ENCODE data around the gene ABCC4.

DNA sequence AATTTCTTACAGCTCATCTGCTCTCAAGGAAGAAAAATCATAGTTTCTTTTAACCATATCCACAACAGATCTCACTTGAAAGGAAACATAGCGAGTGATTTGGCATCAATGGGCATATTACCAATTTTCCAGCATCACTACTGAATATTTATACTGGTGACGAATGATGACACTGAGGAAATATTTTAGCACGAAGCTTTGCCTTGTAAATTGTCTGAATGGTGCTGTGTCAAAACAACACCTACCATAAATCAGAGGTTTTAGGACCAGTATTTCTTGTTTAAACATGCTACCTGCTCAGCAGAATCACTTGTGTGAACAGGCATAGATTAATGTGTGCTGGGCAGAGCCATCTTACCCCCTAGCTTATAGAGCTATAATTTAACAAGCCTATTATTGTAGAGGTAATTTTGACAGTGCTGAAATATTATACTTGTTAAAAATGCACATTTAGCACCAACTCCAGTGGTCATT lies 146.8 kb downstream of the ABCC4 start:
- TF ChIP-seq POLR2AphosphoS5 (IDR thresholded peaks at IDR 0.05), result no peak
- TF ChIP-seq, protein P1, sequence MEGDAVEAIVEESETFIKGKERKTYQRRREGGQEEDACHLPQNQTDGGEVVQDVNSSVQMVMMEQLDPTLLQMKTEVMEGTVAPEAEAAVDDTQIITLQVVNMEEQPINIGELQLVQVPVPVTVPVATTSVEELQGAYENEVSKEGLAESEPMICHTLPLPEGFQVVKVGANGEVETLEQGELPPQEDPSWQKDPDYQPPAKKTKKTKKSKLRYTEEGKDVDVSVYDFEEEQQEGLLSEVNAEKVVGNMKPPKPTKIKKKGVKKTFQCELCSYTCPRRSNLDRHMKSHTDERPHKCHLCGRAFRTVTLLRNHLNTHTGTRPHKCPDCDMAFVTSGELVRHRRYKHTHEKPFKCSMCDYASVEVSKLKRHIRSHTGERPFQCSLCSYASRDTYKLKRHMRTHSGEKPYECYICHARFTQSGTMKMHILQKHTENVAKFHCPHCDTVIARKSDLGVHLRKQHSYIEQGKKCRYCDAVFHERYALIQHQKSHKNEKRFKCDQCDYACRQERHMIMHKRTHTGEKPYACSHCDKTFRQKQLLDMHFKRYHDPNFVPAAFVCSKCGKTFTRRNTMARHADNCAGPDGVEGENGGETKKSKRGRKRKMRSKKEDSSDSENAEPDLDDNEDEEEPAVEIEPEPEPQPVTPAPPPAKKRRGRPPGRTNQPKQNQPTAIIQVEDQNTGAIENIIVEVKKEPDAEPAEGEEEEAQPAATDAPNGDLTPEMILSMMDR (IDR thresholded peaks at IDR 0.05), result no peak
- no peak for TF ChIP-seq EP300 (IDR thresholded peaks at IDR 0.05; ENCODE audit: low read depth)

Measured in transverse colon (tissue), 4 donors.